PC-3 (cell line): ENCODE results near the gene RXRB. TPM values are rescaled to one million over a fixed set of nuclear protein-coding genes. Genes with fewer than 3 reads are reported as not detected.

Source experiments
- ATAC-seq: fragments of 200-7000 bp; cut with Tn5 transposase; 2 replicates; pipeline ENCODE4 v1.9.1; 2020; ENCODE audit warnings: mild to moderate bottlenecking, moderate library complexity
- BruUV-seq: library from RNA; stranded (reverse); fragments of 400-500 nt; replicated peaks from 2 replicates; lab custom pipeline; 2021; lab: Mats Ljungman, UMichigan
- CTCF ChIA-PET: fragments of 300-600 bp; sonication (Branson Sonifier 250); formaldehyde crosslinking; loops from one replicate; lab custom pipeline; 2022; ENCODE audit warnings: antibody characterized with exemption; lab: Charles Lee
- POLR2A ChIA-PET: fragments of 300-600 bp; sonication (Branson Sonifier 250); formaldehyde crosslinking; loops from one replicate; lab custom pipeline; 2022; ENCODE audit warnings: antibody characterized with exemption; ENCODE audit not compliant: unreplicated experiment; lab: Charles Lee
- DNase-seq: peaks from one replicate; pipeline ENCODE4 v3.0.0-alpha.2; 2015
- H2AFZ ChIP-seq: fragments of 300-600 bp; sonication (generic); 2 replicates; pipeline ENCODE4 v1.6.0; 2016; ENCODE audit warnings: antibody characterized with exemption, low read length
- H3F3A ChIP-seq: fragments of 300-600 bp; sonication (generic); one replicate; pipeline ENCODE4 v1.6.0; 2017; ENCODE audit warnings: antibody characterized with exemption, low read length, control low read depth, mild to moderate bottlenecking; ENCODE audit not compliant: unreplicated experiment
- H3K27ac ChIP-seq: fragments of 300-600 bp; sonication (generic); 2 replicates; pipeline ENCODE4 v1.5.1; 2016; ENCODE audit warnings: mild to moderate bottlenecking, low read length
- H3K27me3 ChIP-seq: fragments of 300-600 bp; sonication (generic); 2 replicates; pipeline ENCODE4 v1.6.1; 2016; ENCODE audit warnings: low read length, mixed read lengths
- H3K36me3 ChIP-seq: fragments of 300-600 bp; sonication (generic); 2 replicates; pipeline ENCODE4 v1.6.1; 2016; ENCODE audit warnings: low read depth, mixed run types, low read length, mixed read lengths
- H3K4me1 ChIP-seq: fragments of 300-600 bp; sonication (generic); 2 replicates; pipeline ENCODE4 v1.5.1; 2016; ENCODE audit warnings: low read length; ENCODE audit not compliant: insufficient read depth
- H3K4me2 ChIP-seq: fragments of 300-600 bp; sonication (generic); 2 replicates; pipeline ENCODE4 v1.6.0; 2016; ENCODE audit warnings: low read length
- H3K4me3 ChIP-seq: fragments of 300-600 bp; sonication (generic); 2 replicates; pipeline ENCODE4 v1.5.1; 2016; ENCODE audit warnings: mild to moderate bottlenecking, low read length, mixed read lengths
- H3K79me2 ChIP-seq: fragments of 300-600 bp; sonication (generic); 2 replicates; pipeline ENCODE4 v1.6.1; 2017; ENCODE audit warnings: low read length, mixed read lengths
- H3K9ac ChIP-seq: fragments of 300-600 bp; sonication (generic); 2 replicates; pipeline ENCODE4 v1.6.0; 2016; ENCODE audit warnings: mild to moderate bottlenecking, low read length
- H3K9me2 ChIP-seq: fragments of 300-600 bp; sonication (generic); replicated peaks from 2 replicates; pipeline ENCODE4 v1.6.1; 2016; ENCODE audit warnings: mixed run types, low read length, mixed read lengths
- H3K9me3 ChIP-seq: fragments of 300-600 bp; sonication (generic); 2 replicates; pipeline ENCODE4 v1.6.1; 2016; ENCODE audit warnings: low read length, mixed read lengths
- H4K20me1 ChIP-seq: fragments of 300-600 bp; sonication (generic); 2 replicates; pipeline ENCODE4 v1.6.1; 2016; ENCODE audit warnings: low read length, mixed read lengths
- EZH2 ChIP-seq: fragments of 300-600 bp; sonication (generic); IDR thresholded peaks from one replicate; pipeline ENCODE4 v1.6.1; 2017; ENCODE audit warnings: antibody characterized with exemption, mild to moderate bottlenecking, low read length; ENCODE audit not compliant: unreplicated experiment
- EZH2phosphoT487 ChIP-seq: fragments of 300-600 bp; sonication (generic); IDR thresholded peaks from 2 replicates; pipeline ENCODE4 v1.6.1; 2018; ENCODE audit warnings: mild to moderate bottlenecking, antibody characterized with exemption, low read length, borderline replicate concordance
- intact Hi-C: fragments of 100-400 bp; cut with micrococcal nuclease; formaldehyde crosslinking; loops from 2 replicates; pipeline ENCODE4 v1.9.0; 2023
- total RNA-seq: library from RNA; depleted of rRNA; stranded (reverse); fragments of >200 nt; gene quantifications from 2 replicates; pipeline ENCODE4 v1.2.3, GENCODE V29; 2014
- TF ChIP-seq, protein P1 (sequence below): fragments of 300-600 bp; sonication (generic); conservative IDR thresholded peaks from 2 replicates; pipeline ENCODE4 v1.5.1; 2017; ENCODE audit warnings: antibody characterized with exemption, low read depth, mild to moderate bottlenecking, low read length

Gene RXRB
- total RNA-seq, 1 experiment from 2014 or later: 24.0 TPM

DNA sequence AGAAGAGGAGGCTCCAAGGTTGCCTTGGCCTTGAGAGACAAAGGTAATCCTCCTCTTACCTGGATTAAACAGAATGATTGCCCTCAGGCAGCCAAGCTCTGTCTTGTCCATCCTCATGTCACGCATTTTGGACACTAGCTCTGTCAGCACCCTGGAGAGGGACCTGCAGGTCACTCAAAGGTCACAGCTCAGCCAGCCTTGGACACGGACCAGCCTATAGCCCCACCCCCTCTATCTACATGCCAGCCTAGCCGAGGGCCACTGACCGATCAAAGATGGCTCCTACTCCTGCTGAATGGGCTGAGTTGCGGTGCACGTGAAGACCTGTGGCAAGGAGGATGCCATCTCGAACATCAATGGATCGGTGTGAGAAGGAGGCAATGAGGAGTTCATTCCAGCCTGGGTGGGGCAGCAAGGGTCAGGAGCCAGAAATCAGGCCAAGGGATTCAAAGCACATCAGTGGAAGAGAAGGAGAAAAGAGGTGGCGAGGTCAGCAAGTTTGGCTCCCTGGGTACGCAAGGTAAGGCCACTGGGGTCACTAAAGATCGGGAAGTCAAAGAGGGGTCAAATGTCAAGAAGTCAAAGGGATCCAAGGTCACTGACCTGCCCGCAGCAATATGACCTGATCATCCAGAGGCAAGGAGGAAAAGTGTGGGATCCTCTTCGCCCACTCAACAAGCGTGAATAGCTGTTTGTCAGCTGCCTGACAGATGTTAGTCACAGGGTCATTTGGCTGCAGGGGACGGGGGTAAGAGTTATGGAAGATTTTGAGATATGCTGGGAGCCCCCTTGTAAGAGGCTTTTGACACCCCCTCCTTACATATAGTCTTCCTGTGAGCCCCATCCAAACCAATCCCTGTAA lies 4.9 kb downstream of the RXRB start:
- Histone ChIP-seq H3K79me2 (peaks cover 29% of the 10 kb centered on the region), H3K4me1 (0 out of 2 replicates have a peak, but pooled peaks cover 5% of the 10 kb centered on the region), H4K20me1 (peaks cover 5% of the 10 kb centered on the region; the same call in 1 of the 2 replicates), H3K27ac (no peak overlapping the region), H3K9ac (no peak overlapping the region), H3K36me3 (peaks cover 27% of the 10 kb centered on the region), H2AFZ (no peak overlapping the region), H3K9me3 (no peaks in the 10 kb centered on the region), H3F3A (no peaks in the 10 kb centered on the region), H3K27me3 (no peaks in the 10 kb centered on the region), H3K4me3 (no peak overlapping the region), H3K9me2 (no peaks in the 10 kb centered on the region), H3K4me2 (no peak overlapping the region)
- no TSS peak for BruUV-seq
- TF ChIP-seq EZH2 (no peak), EZH2phosphoT487 (no peak)
- TF ChIP-seq, protein P1, sequence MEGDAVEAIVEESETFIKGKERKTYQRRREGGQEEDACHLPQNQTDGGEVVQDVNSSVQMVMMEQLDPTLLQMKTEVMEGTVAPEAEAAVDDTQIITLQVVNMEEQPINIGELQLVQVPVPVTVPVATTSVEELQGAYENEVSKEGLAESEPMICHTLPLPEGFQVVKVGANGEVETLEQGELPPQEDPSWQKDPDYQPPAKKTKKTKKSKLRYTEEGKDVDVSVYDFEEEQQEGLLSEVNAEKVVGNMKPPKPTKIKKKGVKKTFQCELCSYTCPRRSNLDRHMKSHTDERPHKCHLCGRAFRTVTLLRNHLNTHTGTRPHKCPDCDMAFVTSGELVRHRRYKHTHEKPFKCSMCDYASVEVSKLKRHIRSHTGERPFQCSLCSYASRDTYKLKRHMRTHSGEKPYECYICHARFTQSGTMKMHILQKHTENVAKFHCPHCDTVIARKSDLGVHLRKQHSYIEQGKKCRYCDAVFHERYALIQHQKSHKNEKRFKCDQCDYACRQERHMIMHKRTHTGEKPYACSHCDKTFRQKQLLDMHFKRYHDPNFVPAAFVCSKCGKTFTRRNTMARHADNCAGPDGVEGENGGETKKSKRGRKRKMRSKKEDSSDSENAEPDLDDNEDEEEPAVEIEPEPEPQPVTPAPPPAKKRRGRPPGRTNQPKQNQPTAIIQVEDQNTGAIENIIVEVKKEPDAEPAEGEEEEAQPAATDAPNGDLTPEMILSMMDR: no peak
- intact Hi-C loops: loop anchor here (5.0 kb wide), 1 partner anchor 33 kb away; no protein-coding TSS in a partner anchor
- DNase-seq (no peak), ATAC-seq (no peak)
- POLR2A ChIA-PET: no interaction called here
- CTCF ChIA-PET: no interaction called here

DNA sequence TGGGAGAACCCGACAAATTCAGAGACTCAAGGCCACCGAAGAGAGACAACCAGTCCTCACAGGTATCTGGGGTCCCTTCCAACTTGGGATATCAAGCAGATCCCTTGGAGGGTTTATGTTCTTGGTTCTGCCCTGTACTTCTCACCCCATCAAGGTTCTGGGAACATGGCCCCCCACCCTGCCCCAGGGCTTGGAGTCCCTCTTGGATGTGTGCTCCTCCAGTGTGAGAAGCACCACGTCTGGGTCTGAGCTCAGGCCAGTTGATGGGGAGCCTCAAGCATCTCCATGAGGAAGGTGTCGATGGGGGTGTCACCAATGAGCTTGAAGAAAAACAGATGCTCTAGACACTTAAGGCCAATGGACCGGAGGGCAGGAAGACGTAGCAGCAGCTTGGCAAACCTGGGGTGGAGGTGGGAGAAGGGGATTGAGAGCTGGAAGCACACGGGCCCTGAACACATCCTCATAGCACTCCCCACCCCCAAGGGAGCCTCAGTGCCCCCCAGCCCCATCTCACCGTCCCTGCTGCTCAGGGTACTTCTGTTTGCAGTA lies 6.0 kb downstream of the RXRB start:
- POLR2A ChIA-PET: no interaction called here
- Histone ChIP-seq H3K9me3 (no peaks in the 10 kb centered on the region), H3K4me1 (0 out of 2 replicates have a peak, but pooled peaks cover 5% of the 10 kb centered on the region), H3K9me2 (no peaks in the 10 kb centered on the region), H2AFZ (no peak overlapping the region), H3F3A (no peaks in the 10 kb centered on the region), H3K9ac (no peak overlapping the region), H3K27ac (no peak overlapping the region), H3K4me3 (no peak overlapping the region), H3K4me2 (no peak overlapping the region), H3K27me3 (no peaks in the 10 kb centered on the region), H3K79me2 (peaks cover 19% of the 10 kb centered on the region), H4K20me1 (peaks cover 5% of the 10 kb centered on the region; the same call in 1 of the 2 replicates), H3K36me3 (peaks cover 27% of the 10 kb centered on the region)
- intact Hi-C loops: no loop called here
- ATAC-seq (no peak), DNase-seq (no peak)
- no TSS peak for BruUV-seq
- TF ChIP-seq EZH2 (no peak), EZH2phosphoT487 (no peak)
- TF ChIP-seq, protein P1: no peak
- CTCF ChIA-PET: no interaction called here
